GM21423 (cell line): ENCODE data around the gene KCNG2.

Source experiments
- ATAC-seq: cut with Tn5 transposase; IDR thresholded peaks from one replicate; pipeline ENCODE4 v1.9.1; 2021; ENCODE audit warnings: mild to moderate bottlenecking, moderate library complexity; ENCODE audit not compliant: unreplicated experiment

The KCNG2 gene

GRCh38 chr18:79919089-79919488, 121.4 kb downstream of the KCNG2 start:
- ATAC-seq = no peak

DNA sequence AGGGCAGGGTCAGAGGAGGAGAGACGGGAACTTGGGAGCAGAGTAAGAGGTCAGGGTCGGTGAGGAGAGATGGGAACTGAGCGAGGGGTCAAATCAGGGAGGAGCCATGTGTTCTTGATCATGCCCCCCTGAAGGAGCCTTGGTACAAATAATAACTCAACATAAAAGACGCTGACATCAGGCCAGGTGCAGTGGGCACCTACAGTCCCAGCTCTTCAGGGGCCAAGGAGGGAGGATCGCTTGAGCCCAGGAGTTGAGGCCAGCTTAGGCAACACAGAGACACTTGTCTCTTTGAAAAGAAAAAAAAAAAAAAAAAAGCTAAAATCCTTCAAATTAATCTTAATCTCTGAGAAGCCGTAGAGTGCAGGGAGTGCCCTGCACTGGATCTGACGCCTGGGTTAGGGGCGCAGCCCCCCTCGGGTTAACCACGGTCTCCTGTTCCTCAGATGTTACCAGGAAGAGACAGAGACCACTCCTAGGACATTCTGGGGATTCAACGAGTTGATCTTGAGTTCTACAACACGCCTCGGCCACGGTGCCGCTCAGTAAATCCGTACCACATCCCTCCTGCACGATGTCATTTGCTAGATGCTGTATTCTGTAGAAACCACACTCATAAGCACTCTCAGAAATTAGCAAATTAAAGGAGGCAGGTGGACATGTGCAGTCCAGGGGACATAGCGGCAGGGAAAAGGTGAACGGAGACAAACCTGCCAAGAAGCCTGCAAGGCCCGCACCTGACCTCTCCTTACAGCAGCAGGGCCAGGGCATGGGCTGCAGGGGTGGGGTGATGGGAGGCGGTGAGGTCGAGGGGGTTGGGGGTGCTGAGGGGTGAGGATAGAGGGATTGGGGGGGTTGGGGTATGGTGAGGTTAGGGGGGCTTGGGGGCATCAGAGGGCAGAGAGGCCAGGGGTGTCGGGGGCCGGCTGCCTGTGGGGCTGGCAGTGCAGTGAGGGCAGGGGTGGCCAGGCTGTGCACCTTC, 124.5 kb downstream of the KCNG2 start:
- no peak for ATAC-seq

- no peak for ATAC-seq
Observed at GRCh38 chr18:79922971-79923411, 125.3 kb downstream of the KCNG2 start.

- ATAC-seq = no peak
Observed at GRCh38 chr18:79923896-79924585, 126.3 kb downstream of the KCNG2 start.

GRCh38 chr18:79924814-79925731, 127.3 kb downstream of the KCNG2 start:
- no peak for ATAC-seq

GRCh38 chr18:79926306-79926705, 128.6 kb downstream of the KCNG2 start:
- no peak for ATAC-seq

GRCh38 chr18:79926715-79927606, 129.2 kb downstream of the KCNG2 start:
- ATAC-seq = no peak

GRCh38 chr18:79927607-79928562, 130.1 kb downstream of the KCNG2 start:
- ATAC-seq = no peak

DNA sequence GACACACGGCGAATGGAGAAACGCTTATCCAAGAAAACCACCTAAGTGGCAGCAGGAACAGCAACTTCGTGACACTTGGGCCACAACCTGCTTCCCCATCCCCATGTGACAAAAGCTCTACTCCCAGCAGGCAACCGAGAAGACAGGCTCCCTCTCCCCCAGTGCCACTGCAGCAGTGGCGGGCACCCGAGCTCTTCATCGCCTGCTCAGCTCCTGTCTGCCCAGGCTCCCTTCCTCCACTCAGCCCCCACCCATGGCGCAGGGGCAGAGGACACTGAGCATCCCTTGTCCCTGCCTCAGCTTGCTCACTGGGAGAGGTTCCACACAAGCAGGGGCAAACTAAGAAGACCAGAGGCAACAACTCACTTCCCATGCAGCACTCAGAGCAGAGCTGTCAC, 130.8 kb downstream of the KCNG2 start:
- no peak for ATAC-seq

DNA sequence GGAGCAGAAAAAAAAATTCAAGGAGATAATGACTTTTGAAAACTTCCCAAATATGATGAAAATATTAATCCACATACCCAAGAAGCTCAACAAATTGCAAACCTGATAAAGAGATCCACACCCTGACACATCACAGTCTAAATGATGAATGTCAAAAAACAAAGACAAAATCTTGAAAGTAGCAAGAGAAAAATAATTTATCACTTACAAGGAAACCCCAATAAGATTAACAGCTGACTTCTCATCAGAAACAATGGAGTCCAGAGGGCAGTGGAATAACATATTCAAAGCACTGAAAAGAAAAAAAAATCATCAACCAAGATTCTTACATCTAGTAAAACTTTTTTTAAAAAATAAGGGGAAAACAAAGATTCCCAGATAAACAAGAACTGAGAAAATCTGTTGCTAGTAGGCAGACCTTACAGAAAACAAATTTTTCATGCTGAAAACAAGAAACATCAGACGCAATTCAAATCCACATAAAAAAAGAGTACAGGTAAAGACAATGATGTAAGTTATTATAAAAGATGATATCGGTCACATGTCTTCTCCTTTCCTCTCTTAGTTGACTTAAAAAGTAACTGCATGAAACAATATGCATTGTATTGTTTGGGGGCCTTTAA, 132.4 kb downstream of the KCNG2 start:
- ATAC-seq = no peak

DNA sequence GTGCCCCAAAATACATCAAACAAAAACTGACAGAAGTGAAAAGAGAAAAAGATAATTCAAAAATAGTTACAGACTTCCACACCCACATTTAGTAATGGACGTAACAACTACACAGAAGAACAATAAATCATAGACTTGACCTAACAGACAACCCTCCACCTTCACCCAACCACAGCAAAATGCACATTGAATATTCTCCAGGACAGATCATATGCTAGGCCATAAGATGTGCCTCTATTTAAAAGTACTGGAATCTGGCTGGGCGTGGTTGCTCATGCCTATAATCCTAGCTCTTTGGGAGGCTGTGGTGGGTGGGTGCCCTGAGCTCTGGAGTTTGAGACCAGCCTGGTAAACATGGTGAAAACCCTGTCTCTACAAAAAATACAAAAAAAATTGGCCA, 133.7 kb downstream of the KCNG2 start:
- no peak for ATAC-seq

DNA sequence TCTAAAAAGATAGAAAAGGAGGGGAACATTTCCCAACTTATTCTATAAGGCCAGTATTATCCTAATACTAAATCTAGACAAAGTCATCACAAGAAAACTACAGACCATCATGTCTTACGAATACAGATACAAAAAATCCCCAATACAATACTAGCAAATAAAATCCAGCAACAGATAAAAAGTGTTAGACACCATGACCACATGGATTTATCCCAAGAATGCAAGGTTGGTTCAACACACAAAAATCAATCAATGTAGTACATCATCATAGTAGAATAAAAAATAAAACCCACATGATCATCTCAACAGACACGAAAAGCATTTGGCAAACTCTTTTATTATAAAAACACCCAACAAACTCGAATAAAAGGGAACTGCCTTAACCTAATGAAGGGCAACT, 135.2 kb downstream of the KCNG2 start:
- no peak for ATAC-seq

DNA sequence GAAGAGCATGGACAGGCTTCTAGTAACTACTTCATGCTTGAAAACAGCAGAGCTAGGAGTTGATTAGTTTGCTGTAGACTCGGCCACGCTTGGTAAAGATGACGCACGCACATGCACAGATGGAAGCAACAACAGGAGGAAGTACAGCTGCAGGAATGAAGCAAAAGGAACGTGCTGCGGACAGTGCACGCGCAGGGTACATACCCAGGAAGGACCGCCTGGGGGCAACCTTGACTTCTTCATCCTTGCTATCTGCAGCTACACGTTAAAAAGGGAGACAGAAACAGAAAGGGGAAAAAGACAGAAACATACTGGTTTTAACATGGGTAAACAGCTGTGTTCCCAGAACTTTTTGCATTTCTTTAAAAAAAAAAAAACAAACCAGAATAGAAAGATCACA, 136.0 kb downstream of the KCNG2 start:
- ATAC-seq = no peak

DNA sequence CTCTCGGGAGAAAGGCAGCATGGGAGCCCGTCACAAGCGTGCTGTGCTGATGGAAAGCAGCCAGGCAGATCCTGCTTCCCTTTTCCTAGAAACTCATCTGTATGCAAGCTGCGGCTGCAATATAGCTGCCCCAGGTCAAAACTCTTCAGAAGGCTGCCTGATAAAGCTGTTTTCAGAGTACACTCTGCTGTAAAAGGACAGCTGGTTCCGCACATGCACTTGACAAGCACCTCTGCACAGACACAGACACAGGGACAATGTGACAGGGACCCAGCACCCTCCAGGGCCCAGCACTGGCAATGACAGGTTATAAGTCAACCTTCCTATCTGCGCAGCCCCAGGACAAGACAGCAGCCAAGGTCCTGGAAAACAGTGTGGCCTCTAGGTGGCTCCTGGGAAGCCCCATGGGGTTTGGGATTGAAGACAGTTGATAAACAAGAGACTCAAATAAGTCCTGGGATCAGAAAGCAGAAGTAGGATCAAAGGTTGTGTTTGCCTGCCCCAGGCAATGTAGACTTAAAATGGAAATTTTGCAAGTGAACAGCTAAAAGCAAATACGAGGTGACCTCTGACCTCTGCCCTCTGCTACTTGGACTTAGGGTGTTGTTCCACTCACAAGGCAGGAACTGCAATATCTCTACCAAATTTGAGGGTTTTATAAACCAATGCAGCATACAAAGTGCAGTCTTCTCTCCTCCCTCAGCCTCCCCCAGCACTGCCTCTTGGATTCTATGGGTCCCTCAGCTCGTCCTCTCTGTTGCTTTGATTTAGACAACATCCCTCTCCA, 136.8 kb downstream of the KCNG2 start:
- ATAC-seq = no peak

GRCh38 chr18:79935098-79935480, 137.4 kb downstream of the KCNG2 start:
- ATAC-seq = no peak

GRCh38 chr18:79935499-79935898, 137.8 kb downstream of the KCNG2 start:
- ATAC-seq = no peak

DNA sequence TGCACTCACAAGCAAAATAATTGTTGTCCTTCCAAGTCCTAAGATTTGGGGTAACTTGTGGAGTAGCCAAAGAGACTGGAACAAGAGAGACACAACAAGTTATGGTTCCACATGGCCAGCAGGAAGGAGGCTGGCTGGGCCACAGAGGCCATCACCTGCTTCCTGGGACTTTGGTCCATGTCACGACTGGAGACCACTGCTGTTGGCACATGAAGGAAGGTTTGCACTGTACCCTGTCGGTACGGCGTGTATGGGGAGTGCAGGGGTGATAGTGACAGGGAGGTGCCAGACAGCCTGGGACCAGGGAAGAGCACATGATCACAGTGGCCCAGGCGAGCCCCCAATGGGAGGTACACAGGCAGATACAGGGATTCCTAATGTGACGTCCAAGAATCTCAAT, 138.2 kb downstream of the KCNG2 start:
- ATAC-seq = no peak

- ATAC-seq = no peak
Observed at GRCh38 chr18:79936641-79937040, 138.9 kb downstream of the KCNG2 start.
